ENCODE data around the gene SZT2. TPM values are rescaled to one million over a fixed set of nuclear protein-coding genes. Genes with fewer than 3 reads are reported as not detected.

SZT2 gene
- total RNA-seq, 2 donors from 2014 or later, result 17.5 to 22.8 TPM

DNA sequence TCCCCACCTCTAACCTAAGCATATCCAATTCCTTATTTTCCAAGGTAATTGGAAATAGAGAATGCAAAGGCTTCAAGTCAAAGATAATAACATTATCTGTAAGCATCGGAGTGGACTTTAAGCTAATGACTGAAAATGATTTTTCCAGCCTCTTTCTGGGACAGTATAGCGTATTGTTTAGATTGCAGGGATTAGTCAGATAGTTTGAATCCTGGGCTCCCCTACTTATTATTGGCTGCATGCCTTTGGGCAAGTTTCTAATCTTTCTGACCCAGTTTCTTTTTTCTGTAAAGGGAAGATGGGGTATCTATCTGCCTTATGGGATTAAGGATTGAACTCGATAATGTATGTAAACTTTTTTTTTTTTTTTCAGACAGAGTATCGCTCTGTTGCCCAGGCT lies 32.4 kb upstream of the SZT2 start:
- no peak overlapping the region for H3K4me3 ChIP-seq
- H3K27ac ChIP-seq, result peak overlapping the region in 1 of 2 donors; percentile 95
- no peak for DNase-seq (ENCODE audit: low spot score)

DNA sequence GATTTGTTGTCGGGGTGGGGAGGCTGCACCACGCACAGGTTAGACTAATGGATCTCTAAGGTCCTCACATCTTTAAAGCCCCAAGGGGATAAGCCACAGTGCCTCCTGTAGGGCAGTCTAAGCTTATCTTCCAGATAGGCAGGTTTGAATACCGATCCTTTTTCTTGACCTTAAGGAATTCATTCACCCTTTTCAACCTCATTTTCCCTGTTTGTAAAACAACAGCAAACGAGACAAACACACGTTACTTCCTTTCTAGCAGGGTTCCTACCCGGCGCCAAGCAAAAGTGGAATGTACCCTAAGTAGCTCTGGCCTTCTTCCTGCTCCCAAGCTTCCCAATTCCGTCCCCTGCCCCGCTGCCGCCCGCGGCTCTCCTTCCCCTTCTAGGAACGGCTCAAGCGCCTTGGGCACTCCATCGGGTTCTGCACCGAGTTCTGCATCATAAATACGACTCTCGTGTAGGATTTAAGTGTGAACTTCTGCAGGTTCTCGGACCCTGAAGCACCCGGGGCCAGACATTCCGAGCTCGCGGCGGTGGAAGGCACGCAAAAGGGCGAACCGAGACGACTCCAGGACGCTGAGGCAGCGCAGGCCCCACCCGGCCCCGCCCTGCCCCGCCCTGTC lies 31.5 kb upstream of the SZT2 start:
- Histone ChIP-seq H3K36me3 (peaks cover 16% of the 10 kb centered on the region), H3K27me3 (no peaks in the 10 kb centered on the region), H3K27ac (peak overlapping the region; percentile 90 to 95), H3K4me1 (peaks cover 0 to 14% of the 10 kb centered on the region in 2 donors), H3K9me3 (no peaks in the 10 kb centered on the region), H3K4me3 (peak overlapping the region; percentile 63 to 73)
- no peak for DNase-seq (ENCODE audit: low spot score)
- TF ChIP-seq, protein P1, sequence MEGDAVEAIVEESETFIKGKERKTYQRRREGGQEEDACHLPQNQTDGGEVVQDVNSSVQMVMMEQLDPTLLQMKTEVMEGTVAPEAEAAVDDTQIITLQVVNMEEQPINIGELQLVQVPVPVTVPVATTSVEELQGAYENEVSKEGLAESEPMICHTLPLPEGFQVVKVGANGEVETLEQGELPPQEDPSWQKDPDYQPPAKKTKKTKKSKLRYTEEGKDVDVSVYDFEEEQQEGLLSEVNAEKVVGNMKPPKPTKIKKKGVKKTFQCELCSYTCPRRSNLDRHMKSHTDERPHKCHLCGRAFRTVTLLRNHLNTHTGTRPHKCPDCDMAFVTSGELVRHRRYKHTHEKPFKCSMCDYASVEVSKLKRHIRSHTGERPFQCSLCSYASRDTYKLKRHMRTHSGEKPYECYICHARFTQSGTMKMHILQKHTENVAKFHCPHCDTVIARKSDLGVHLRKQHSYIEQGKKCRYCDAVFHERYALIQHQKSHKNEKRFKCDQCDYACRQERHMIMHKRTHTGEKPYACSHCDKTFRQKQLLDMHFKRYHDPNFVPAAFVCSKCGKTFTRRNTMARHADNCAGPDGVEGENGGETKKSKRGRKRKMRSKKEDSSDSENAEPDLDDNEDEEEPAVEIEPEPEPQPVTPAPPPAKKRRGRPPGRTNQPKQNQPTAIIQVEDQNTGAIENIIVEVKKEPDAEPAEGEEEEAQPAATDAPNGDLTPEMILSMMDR (IDR thresholded peaks at IDR 0.05), result peak in 1 of 2 donors; percentile 44

More for the DNA sequence above, 32.4 kb upstream of the SZT2 start:
- peaks cover 7% of the 10 kb centered on the region for H3K36me3 ChIP-seq
- TF ChIP-seq, protein P1 (IDR thresholded peaks at IDR 0.05), result no peak
- peaks cover 0 to 14% of the 10 kb centered on the region in 2 donors for H3K4me1 ChIP-seq
- H3K9me3 ChIP-seq, result no peaks in the 10 kb centered on the region
- no peaks in the 10 kb centered on the region for H3K27me3 ChIP-seq

DNA sequence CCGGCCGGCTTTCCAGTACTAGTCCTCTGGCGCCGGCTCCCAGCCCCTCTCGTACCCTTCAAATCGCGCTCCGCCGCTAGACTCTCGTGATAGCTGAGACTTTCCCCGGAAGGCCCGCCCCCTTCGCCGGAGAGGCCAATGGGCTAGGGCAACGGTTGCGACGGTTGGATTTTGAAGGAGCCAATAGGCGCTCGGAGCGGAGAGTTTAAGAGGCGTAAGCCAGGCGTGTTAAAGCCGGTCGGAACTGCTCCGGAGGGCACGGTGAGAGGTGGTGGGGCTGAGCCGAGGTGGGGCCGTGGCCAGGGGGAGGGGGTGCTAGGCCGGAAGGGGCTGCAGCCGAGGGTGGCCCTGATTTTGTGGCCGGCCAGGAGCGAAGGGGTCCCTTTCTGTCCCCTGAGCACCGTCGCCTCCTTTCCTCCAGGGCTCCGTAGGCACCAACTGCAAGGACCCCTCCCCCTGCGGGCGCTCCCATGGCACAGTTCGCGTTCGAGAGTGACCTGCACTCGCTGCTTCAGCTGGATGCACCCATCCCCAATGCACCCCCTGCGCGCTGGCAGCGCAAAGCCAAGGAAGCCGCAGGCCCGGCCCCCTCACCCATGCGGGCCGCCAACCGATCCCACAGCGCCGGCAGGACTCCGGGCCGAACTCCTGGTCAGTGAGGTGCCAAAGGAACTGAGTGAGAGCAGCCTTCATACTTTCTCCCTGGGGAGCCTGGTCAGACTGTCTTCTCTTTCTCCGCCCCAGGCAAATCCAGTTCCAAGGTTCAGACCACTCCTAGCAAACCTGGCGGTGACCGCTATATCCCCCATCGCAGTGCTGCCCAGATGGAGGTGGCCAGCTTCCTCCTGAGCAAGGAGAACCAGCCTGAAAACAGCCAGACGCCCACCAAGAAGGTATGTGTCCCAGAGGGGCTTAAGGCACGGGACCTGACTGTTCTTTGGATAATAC lies 30.7 kb upstream of the SZT2 start, which contains the start of gene CDC20:
Gene CDC20, plus strand, starts transcription at position 236 of the 948 bp plus-strand sequence. Its CDS starts 235 bp downstream, at position 471.
- DNase-seq (ENCODE audit: low spot score), result peak; percentile 99
- TF ChIP-seq, protein P1 (IDR thresholded peaks at IDR 0.05), result no peak
- Histone ChIP-seq H3K9me3 (no peaks in the 10 kb centered on the region), H3K27me3 (no peaks in the 10 kb centered on the region), H3K27ac (peak within 1 kb of the TSS; percentile 90 to 95), H3K4me1 (peaks cover 0 to 14% of the 10 kb centered on the region in 2 donors), H3K36me3 (peaks cover 23% of the 10 kb centered on the region), H3K4me3 (peak within 1 kb of the TSS; percentile 63 to 73)

DNA sequence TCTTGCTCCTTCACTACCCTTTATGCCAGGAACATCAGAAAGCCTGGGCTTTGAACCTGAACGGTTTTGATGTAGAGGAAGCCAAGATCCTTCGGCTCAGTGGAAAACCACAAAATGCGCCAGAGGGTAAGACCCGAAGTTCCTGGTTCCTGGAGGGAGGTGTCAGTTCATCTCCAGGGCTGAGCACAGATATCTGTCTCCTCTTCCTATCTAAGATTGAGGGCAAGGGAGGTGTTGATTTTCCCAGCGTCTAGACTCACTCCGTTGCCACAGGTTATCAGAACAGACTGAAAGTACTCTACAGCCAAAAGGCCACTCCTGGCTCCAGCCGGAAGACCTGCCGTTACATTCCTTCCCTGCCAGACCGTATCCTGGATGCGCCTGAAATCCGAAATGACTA lies 30.0 kb upstream of the SZT2 start:
- Histone ChIP-seq H3K4me3 (peak overlapping the region in 1 of 2 donors; percentile 73), H3K4me1 (peaks cover 0 to 14% of the 10 kb centered on the region in 2 donors), H3K9me3 (no peaks in the 10 kb centered on the region), H3K36me3 (peaks cover 30% of the 10 kb centered on the region), H3K27ac (no peak overlapping the region), H3K27me3 (no peaks in the 10 kb centered on the region)
- TF ChIP-seq, protein P1 (IDR thresholded peaks at IDR 0.05), result no peak
- no peak for DNase-seq (ENCODE audit: low spot score)

DNA sequence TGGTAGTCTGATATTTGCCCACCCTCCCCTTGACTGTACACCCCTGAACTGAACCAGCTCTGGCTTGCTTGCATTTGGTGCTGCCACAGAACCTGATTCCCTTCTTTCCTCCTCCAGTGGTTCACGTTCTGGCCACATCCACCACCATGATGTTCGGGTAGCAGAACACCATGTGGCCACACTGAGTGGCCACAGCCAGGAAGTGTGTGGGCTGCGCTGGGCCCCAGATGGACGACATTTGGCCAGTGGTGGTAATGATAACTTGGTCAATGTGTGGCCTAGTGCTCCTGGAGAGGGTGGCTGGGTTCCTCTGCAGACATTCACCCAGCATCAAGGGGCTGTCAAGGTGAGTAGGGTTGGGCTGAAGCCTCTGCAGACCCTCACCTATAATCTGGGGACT lies 29.1 kb upstream of the SZT2 start:
- H3K4me3 ChIP-seq, result no peak overlapping the region
- no peak for DNase-seq (ENCODE audit: low spot score)
- no peak overlapping the region for H3K27ac ChIP-seq
- no peaks in the 10 kb centered on the region for H3K27me3 ChIP-seq
- TF ChIP-seq, protein P1 (IDR thresholded peaks at IDR 0.05), result no peak
- H3K9me3 ChIP-seq, result no peaks in the 10 kb centered on the region
- peaks cover 37% of the 10 kb centered on the region for H3K36me3 ChIP-seq
- H3K4me1 ChIP-seq, result peaks cover 0 to 17% of the 10 kb centered on the region in 2 donors
